GM12875 (cell line): Measurements from ENCODE around the gene NMRAL1.

Source experiments
- H3K4me3 ChIP-seq: one replicate; pipeline ENCODE4 v1.5.1; 2011; ENCODE audit warnings: low read depth, low read length, control low read depth
- TF ChIP-seq, protein P1 (sequence below): IDR thresholded peaks from 2 replicates; pipeline ENCODE4 v1.5.1; 2011; ENCODE audit warnings: low read depth, mild to moderate bottlenecking, control low read depth, inconsistent platforms, low read length, moderate library complexity, borderline replicate concordance; ENCODE audit not compliant: insufficient read depth

The NMRAL1 gene

DNA sequence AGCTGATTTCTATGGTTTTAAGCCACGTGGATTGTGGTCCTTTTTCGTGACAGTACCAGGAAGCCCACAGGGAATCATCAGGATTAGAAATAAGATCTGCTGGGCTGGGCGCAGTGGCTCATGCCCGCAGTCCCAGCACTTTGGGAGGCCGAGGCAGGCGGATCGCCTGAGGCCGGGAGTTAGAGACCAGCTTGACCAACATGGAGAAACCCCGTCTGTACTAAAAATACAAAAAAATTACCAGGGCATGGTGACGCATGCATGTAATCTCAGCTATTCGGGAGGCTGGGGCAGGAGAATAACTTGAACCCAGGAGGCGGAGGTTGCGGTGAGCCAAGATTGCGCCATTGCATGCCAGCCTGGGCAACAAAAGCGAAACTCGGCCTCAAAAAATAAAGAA is 6.5 kb downstream of the NMRAL1 start:
- no peak overlapping the region for H3K4me3 ChIP-seq
- TF ChIP-seq, protein P1, sequence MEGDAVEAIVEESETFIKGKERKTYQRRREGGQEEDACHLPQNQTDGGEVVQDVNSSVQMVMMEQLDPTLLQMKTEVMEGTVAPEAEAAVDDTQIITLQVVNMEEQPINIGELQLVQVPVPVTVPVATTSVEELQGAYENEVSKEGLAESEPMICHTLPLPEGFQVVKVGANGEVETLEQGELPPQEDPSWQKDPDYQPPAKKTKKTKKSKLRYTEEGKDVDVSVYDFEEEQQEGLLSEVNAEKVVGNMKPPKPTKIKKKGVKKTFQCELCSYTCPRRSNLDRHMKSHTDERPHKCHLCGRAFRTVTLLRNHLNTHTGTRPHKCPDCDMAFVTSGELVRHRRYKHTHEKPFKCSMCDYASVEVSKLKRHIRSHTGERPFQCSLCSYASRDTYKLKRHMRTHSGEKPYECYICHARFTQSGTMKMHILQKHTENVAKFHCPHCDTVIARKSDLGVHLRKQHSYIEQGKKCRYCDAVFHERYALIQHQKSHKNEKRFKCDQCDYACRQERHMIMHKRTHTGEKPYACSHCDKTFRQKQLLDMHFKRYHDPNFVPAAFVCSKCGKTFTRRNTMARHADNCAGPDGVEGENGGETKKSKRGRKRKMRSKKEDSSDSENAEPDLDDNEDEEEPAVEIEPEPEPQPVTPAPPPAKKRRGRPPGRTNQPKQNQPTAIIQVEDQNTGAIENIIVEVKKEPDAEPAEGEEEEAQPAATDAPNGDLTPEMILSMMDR, result no peak

GRCh38 chr16:4465977-4466779 is 8.2 kb downstream of the NMRAL1 start:
- TF ChIP-seq, protein P1, result no peak
- H3K4me3 ChIP-seq, result no peak overlapping the region

DNA sequence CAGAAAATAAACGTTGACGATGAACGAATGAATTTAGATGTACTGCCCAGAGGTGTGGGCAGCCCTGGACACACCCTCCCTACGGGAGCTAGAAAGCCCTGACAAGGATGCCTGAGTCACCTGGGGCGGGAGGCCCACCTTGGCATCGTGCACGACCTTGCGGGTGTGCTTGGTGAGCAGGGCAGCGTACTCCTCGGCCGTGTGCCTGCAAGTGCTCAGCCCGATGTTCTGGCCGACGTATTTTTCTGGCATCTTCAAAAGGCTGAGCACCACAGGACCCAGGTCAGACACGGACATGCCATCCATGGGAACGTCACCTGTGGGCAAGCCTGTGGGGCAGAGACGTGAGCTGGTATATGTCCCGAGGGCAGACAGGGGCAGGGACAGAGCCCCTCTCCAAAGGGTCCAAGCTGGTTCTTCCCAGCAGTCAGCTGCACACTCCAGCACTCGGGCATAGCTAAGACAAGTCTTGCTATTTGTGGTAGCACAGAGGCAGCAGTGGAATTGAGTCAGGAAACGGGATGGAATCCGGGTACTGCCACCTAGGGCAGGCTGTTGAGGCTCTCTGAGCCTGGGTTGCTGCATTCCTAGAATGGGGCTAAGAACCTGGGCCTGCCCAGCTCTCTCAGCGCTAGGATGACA is 10.8 kb downstream of the NMRAL1 start:
- TF ChIP-seq, protein P1, result no peak

DNA sequence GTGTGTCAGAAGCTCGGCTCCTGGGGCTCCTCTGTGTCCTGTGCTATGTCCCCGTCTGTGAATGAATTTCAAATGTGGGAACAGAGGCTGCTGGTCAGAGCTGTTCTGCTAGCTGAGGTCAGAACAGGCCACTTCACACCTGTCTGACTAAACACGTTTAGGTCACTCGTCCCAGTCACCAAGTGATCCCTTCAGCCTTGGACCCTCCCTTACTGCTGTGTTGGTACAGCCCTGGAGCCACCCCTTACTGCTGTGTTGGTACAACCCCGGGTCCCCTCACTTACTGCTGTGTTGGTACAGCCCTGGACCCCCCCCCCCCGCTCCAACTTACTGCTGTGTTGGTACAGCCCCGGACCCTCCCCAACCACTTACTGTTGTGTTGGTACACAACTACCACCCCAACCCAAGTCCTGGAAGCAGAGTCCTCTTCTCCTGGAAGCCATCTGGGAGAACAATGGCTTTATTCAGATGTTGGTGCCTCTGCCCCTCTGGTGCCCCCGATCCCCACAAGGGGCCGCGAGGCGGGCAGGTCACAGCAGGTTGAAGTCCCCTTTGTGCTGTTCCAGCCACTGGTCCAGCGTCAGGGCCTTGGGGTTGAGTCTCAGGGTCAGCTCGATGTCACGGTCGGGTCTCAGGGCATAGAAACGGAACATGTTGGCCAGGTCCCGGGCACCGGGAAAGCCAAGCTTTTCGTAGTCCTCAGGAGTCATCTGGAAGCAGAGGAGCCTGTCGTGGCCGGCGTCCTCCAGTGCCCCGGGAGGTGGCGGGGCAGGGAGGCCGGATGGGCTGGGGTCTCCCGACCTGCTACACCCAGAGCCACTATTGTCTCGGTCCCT is 13.0 kb downstream of the NMRAL1 start:
- TF ChIP-seq, protein P1, result no peak
- H3K4me3 ChIP-seq, result no peak overlapping the region

More for the DNA sequence above, 10.8 kb downstream of the NMRAL1 start:
- no peak overlapping the region for H3K4me3 ChIP-seq

GRCh38 chr16:4460936-4461249 is 13.5 kb downstream of the NMRAL1 start:
- no peak overlapping the region for H3K4me3 ChIP-seq
- TF ChIP-seq, protein P1, result no peak

- no peak overlapping the region for H3K4me3 ChIP-seq
- TF ChIP-seq, protein P1, result no peak
These were observed 18.5 kb downstream of the NMRAL1 start for GRCh38 chr16:4455951-4456350.
